Liver (tissue), 9 donors: Measurements from ENCODE around the gene RPS14. TPM values are rescaled to one million over a fixed set of nuclear protein-coding genes. Genes with fewer than 3 reads are reported as not detected.

ENCODE experiments used
- DNase-seq: peaks from one replicate; pipeline ENCODE4 v3.0.0-alpha.2; 2017; ENCODE audit warnings: low spot score
- H3K27ac ChIP-seq, 2 donors: one replicate each; pipeline ENCODE4 v1.7.0; 2013; ENCODE audit warnings: inconsistent platforms in 2 of 2, low read length in 2 of 2, control low read depth in 1 of 2, low read depth in 1 of 2, mild to moderate bottlenecking in 1 of 2
- H3K27me3 ChIP-seq, 4 donors: one replicate each; pipeline versions ENCODE4 v1.6.1 to v1.7.0; 2013; ENCODE audit warnings: low read length in 3 of 4, inconsistent platforms in 1 of 4, mild to moderate bottlenecking in 1 of 4, moderate library complexity in 1 of 4; ENCODE audit not compliant: control insufficient read depth in 4 of 4, insufficient read depth in 4 of 4
- H3K36me3 ChIP-seq, 4 donors: one replicate each; pipeline versions ENCODE4 v1.6.1 to v1.7.0; 2013; ENCODE audit warnings: low read length in 3 of 4, mild to moderate bottlenecking in 3 of 4, low read depth in 1 of 4, moderate library complexity in 1 of 4; ENCODE audit not compliant: control insufficient read depth in 4 of 4, insufficient read depth in 3 of 4
- H3K4me1 ChIP-seq, 4 donors: one replicate each; pipeline versions ENCODE4 v1.6.1 to v1.7.0; 2013; ENCODE audit warnings: low read length in 3 of 4, mild to moderate bottlenecking in 3 of 4, moderate library complexity in 1 of 4; ENCODE audit not compliant: control insufficient read depth in 4 of 4, insufficient read depth in 4 of 4
- H3K4me3 ChIP-seq, 3 donors: one replicate each; pipeline versions ENCODE4 v1.6.1 to v1.7.0; 2013; ENCODE audit warnings: low read length in 3 of 3, control low read depth in 1 of 3, low read depth in 1 of 3, mild to moderate bottlenecking in 1 of 3
- H3K9ac ChIP-seq, 2 donors: one replicate each; pipeline ENCODE4 v1.7.0; 2013; ENCODE audit warnings: low read length in 2 of 2, mild to moderate bottlenecking in 2 of 2, moderate library complexity in 2 of 2, control low read depth in 1 of 2, low read depth in 1 of 2
- H3K9me3 ChIP-seq, 4 donors: one replicate each; pipeline versions ENCODE4 v1.6.1 to v1.7.0; 2013; ENCODE audit warnings: low read length in 3 of 4; ENCODE audit not compliant: control insufficient read depth in 4 of 4
- EGR1 ChIP-seq, 2 donors: IDR thresholded peaks; 2 replicates each; pipeline ENCODE4 v1.6.1; 2016 to 2018; ENCODE audit warnings: antibody characterized with exemption in 2 of 2, low read depth in 2 of 2
- FOXA1 ChIP-seq: IDR thresholded peaks from 2 replicates; pipeline ENCODE4 v1.6.1; 2016; ENCODE audit warnings: antibody characterized with exemption
- FOXA2 ChIP-seq: IDR thresholded peaks from 2 replicates; pipeline ENCODE4 v1.6.1; 2016; ENCODE audit warnings: antibody characterized with exemption
- GABPA ChIP-seq, 2 donors: IDR thresholded peaks in 1 of 2; conservative IDR thresholded peaks in 1 of 2; 2 replicates each; pipeline ENCODE4 v1.6.1; 2016; ENCODE audit warnings: antibody characterized with exemption in 2 of 2, mild to moderate bottlenecking in 1 of 2, moderate library complexity in 1 of 2
- HNF4A ChIP-seq, 2 donors: conservative IDR thresholded peaks; 2 replicates each; pipeline ENCODE4 v1.6.1; 2016; ENCODE audit warnings: antibody characterized with exemption in 2 of 2, mild to moderate bottlenecking in 2 of 2
- HNF4G ChIP-seq: IDR thresholded peaks from 2 replicates; pipeline ENCODE4 v1.6.1; 2016; ENCODE audit warnings: antibody characterized with exemption
- JUND ChIP-seq, 2 donors: IDR thresholded peaks; 2 replicates each; pipeline ENCODE4 v1.6.1; 2016; ENCODE audit warnings: antibody characterized with exemption in 2 of 2
- MAX ChIP-seq: IDR thresholded peaks from 2 replicates; pipeline ENCODE4 v1.6.1; 2016; ENCODE audit warnings: antibody characterized with exemption
- NR2F2 ChIP-seq: IDR thresholded peaks from 2 replicates; pipeline ENCODE4 v1.6.1; 2016; ENCODE audit warnings: antibody characterized with exemption
- RAD21 ChIP-seq, 2 donors: IDR thresholded peaks; 2 replicates each; pipeline ENCODE4 v1.6.1; 2016; ENCODE audit warnings: antibody characterized with exemption in 2 of 2, mild to moderate bottlenecking in 2 of 2
- RXRA ChIP-seq, 2 donors: IDR thresholded peaks; 2 replicates each; pipeline ENCODE4 v1.6.1; 2017 to 2018; ENCODE audit warnings: antibody characterized with exemption in 2 of 2, mild to moderate bottlenecking in 1 of 2
- TAF1 ChIP-seq: conservative IDR thresholded peaks from 2 replicates; pipeline ENCODE4 v1.6.1; 2016; ENCODE audit warnings: antibody characterized with exemption, mild to moderate bottlenecking
- YY1 ChIP-seq: IDR thresholded peaks from 2 replicates; pipeline ENCODE4 v1.6.1; 2016; ENCODE audit warnings: antibody characterized with exemption, mild to moderate bottlenecking
- ZBTB33 ChIP-seq: IDR thresholded peaks from 2 replicates; pipeline ENCODE4 v1.6.1; 2016; ENCODE audit warnings: antibody characterized with exemption
- WGBS: extraction: QIAGEN DNeasy Blood & Tissue Kit; methylation state at CpG from one replicate; pipeline ENCODE4 v1.1.7; 2013; 5-methylcytosine and 5-hydroxymethylcytosine counted together
- polyA plus RNA-seq, 2 donors: library from polyadenylated mRNA; stranded (reverse) in 1 of 2; unstranded in 1 of 2; fragments of 200-250 nt in 1 of 2; fragments of >200 nt in 1 of 2; fragmentation: Nextera tagmentation in 1 of 2; extraction: Ambion mirVana in 1 of 2; gene quantifications; one replicate each; pipeline versions ENCODE4 v1.2.1 to v1.2.3, GENCODE V29; 2013 to 2015
- total RNA-seq, 2 donors: library from RNA; depleted of rRNA; stranded (reverse); fragments of >200 nt; gene quantifications; one replicate each; pipeline ENCODE4 v1.2.3, GENCODE V29; 2014
- donor health status: healthy.
- donor health status: healthy.
- donor health status: healthy.
- donor health status: healthy.
- donor health status: healthy.

The RPS14 gene
- total and polyA plus RNA-seq, 4 donors = 609 to 956 (median 885) TPM

- Histone ChIP-seq H3K9me3 (no peaks in the 10 kb centered on the region), H3K4me3 (no peak overlapping the region), H3K4me1 (peaks cover 53 to 84% (median 81%) of the 10 kb centered on the region in 4 donors), H3K36me3 (peaks cover 2 to 24% (median 5%) of the 10 kb centered on the region in 4 donors), H3K27me3 (no peaks in the 10 kb centered on the region), H3K9ac (no peak overlapping the region), H3K27ac (peak overlapping the region in 1 of 2 donors; percentile 1)
- no peak for DNase-seq
- TF ChIP-seq NR2F2 (no peak), HNF4G (no peak), MAX (no peak), FOXA2 (no peak), HNF4A (conservative IDR thresholded peaks at IDR 0.05) (peak in 1 of 2 donors; percentile 32)
Observed at GRCh38 chr5:150498971-150499370, 49.4 kb upstream of the RPS14 start.

GRCh38 chr5:150498501-150498900 lies 49.0 kb upstream of the RPS14 start:
- Histone ChIP-seq H3K4me1 (peaks cover 48 to 79% (median 76%) of the 10 kb centered on the region in 4 donors), H3K4me3 (no peak overlapping the region), H3K27me3 (no peaks in the 10 kb centered on the region), H3K9ac (peak overlapping the region in 1 of 2 donors; percentile 31), H3K9me3 (no peaks in the 10 kb centered on the region), H3K36me3 (peaks cover 2 to 24% (median 5%) of the 10 kb centered on the region in 4 donors), H3K27ac (peak overlapping the region; percentile 1 to 80)
- TF ChIP-seq EGR1 (IDR thresholded peaks at IDR 0.05; ENCODE audit: low read depth in 2 of 2) = no peak
- TF ChIP-seq NR2F2 = no peak
- TF ChIP-seq YY1 = no peak
- no peak for TF ChIP-seq TAF1
- no peak for TF ChIP-seq GABPA (IDR thresholded peaks at IDR 0.05 in 1 of 2, conservative IDR thresholded peaks at IDR 0.05 in 1 of 2)
- no peak for TF ChIP-seq JUND (IDR thresholded peaks at IDR 0.05)
- no peak for TF ChIP-seq MAX
- TF ChIP-seq RXRA (IDR thresholded peaks at IDR 0.05) = no peak
- TF ChIP-seq ZBTB33 = no peak
- 30% methylated on average over 6 of the region's 6 CpGs for WGBS
- no peak for DNase-seq

GRCh38 chr5:150497989-150498317 lies 48.4 kb upstream of the RPS14 start:
- H3K27ac ChIP-seq = peak overlapping the region; percentile 6 to 80
- peaks cover 2 to 24% (median 5%) of the 10 kb centered on the region in 4 donors for H3K36me3 ChIP-seq
- no peak overlapping the region for H3K4me3 ChIP-seq
- no peak for DNase-seq
- H3K27me3 ChIP-seq = no peaks in the 10 kb centered on the region
- TF ChIP-seq YY1 (no peak), RAD21 (IDR thresholded peaks at IDR 0.05) (no peak), HNF4A (conservative IDR thresholded peaks at IDR 0.05) (no peak), HNF4G (no peak), FOXA1 (no peak), GABPA (IDR thresholded peaks at IDR 0.05 in 1 of 2, conservative IDR thresholded peaks at IDR 0.05 in 1 of 2) (no peak)
- no peak overlapping the region for H3K9ac ChIP-seq
- peaks cover 44 to 74% (median 71%) of the 10 kb centered on the region in 4 donors for H3K4me1 ChIP-seq
- WGBS = 75% methylated on average over 5 of the region's 5 CpGs
- no peaks in the 10 kb centered on the region for H3K9me3 ChIP-seq
